OCI-LY7 (cell line): Measurements from ENCODE around the gene GSDME. TPM values are rescaled to one million over a fixed set of nuclear protein-coding genes. Genes with fewer than 3 reads are reported as not detected.

Experiments
- BruUV-seq: library from RNA; stranded (reverse); fragments of 400-500 nt; replicated peaks from 2 replicates; lab custom pipeline; 2021; lab: Mats Ljungman, UMichigan
- CTCF ChIA-PET: fragments of 300-600 bp; sonication (Branson Sonifier 250); formaldehyde crosslinking; loops from one replicate; lab custom pipeline; 2022; ENCODE audit warnings: antibody characterized with exemption; ENCODE audit not compliant: unreplicated experiment; lab: Charles Lee
- POLR2A ChIA-PET: fragments of 300-600 bp; sonication (Branson Sonifier 250); formaldehyde crosslinking; loops from one replicate; lab custom pipeline; 2022; ENCODE audit warnings: antibody characterized with exemption; lab: Charles Lee
- DNase-seq: peaks from one replicate; pipeline ENCODE4 v3.0.0-alpha.2; 2015; ENCODE audit warnings: low spot score
- H2AFZ ChIP-seq: fragments of 200-600 bp; sonication (generic), shearing (Covaris generic); 2 replicates; pipeline ENCODE4 v1.6.1; 2014; ENCODE audit warnings: mild to moderate bottlenecking, antibody characterized with exemption, low read length, moderate library complexity
- H3K27ac ChIP-seq: fragments of 200-600 bp; sonication (generic); 2 replicates; pipeline ENCODE4 v1.5.1; 2014; ENCODE audit warnings: mixed run types, low read depth, mild to moderate bottlenecking, moderate library complexity, low read length, inconsistent platforms; ENCODE audit not compliant: poor library complexity, severe bottlenecking
- H3K36me3 ChIP-seq: fragments of 200-600 bp; sonication (generic); 2 replicates; pipeline ENCODE4 v1.6.1; 2014; ENCODE audit warnings: mild to moderate bottlenecking, antibody characterized with exemption, low read length, moderate library complexity, mixed read lengths; ENCODE audit not compliant: insufficient read depth
- H3K4me1 ChIP-seq: fragments of 200-600 bp; sonication (generic); 2 replicates; pipeline ENCODE4 v1.5.1; 2014; ENCODE audit warnings: mild to moderate bottlenecking, low read length; ENCODE audit not compliant: insufficient read depth, poor library complexity, severe bottlenecking
- H3K4me2 ChIP-seq: fragments of 200-600 bp; sonication (generic); 2 replicates; pipeline ENCODE4 v1.6.1; 2014; ENCODE audit warnings: mild to moderate bottlenecking, low read length
- H3K4me3 ChIP-seq: fragments of 200-600 bp; sonication (generic); 2 replicates; pipeline ENCODE4 v1.5.1; 2014; ENCODE audit warnings: mild to moderate bottlenecking, low read depth, low read length; ENCODE audit not compliant: poor library complexity, severe bottlenecking
- H3K79me2 ChIP-seq: fragments of 200-600 bp; sonication (generic); 2 replicates; pipeline ENCODE4 v1.6.1; 2016; ENCODE audit warnings: low read depth, mild to moderate bottlenecking, low read length, moderate library complexity, mixed read lengths; ENCODE audit not compliant: insufficient read depth
- H3K9me2 ChIP-seq: fragments of 200-600 bp; sonication (generic); 2 replicates; pipeline ENCODE4 v1.6.1; 2016; ENCODE audit warnings: mild to moderate bottlenecking, low read length, mixed read lengths; ENCODE audit not compliant: insufficient read depth
- H3K9me3 ChIP-seq: fragments of 200-600 bp; sonication (generic); 2 replicates; pipeline ENCODE4 v1.6.1; 2014; ENCODE audit warnings: mild to moderate bottlenecking, mixed run types, low read length, mixed read lengths
- H4K20me1 ChIP-seq: fragments of 200-600 bp; sonication (generic); 2 replicates; pipeline ENCODE4 v1.6.1; 2014; ENCODE audit warnings: mild to moderate bottlenecking, antibody characterized with exemption, low read length, moderate library complexity, mixed read lengths; ENCODE audit not compliant: insufficient read depth
- EZH2phosphoT487 ChIP-seq: fragments of 200-600 bp; sonication (generic); IDR thresholded peaks from 2 replicates; pipeline ENCODE4 v1.6.1; 2018; ENCODE audit warnings: low read depth, borderline replicate concordance, mild to moderate bottlenecking, mixed run types, antibody characterized with exemption, low read length, moderate library complexity, mixed read lengths
- intact Hi-C: fragments of 100-400 bp; cut with micrococcal nuclease; formaldehyde crosslinking; loops from one replicate; pipeline ENCODE4 v1.10.0; 2022; ENCODE audit not compliant: unreplicated experiment
- total RNA-seq, 2 experiments: library from RNA; depleted of rRNA in 1 of 2; stranded (reverse); fragments of >200 nt in 1 of 2; shearing (Covaris generic) in 1 of 2; gene quantifications; 2 replicates each; pipeline ENCODE4 v1.2.3, GENCODE V29; 2014 to 2022
- TF ChIP-seq, protein P1 (sequence below): fragments of 200-600 bp; sonication (generic); conservative IDR thresholded peaks from 2 replicates; pipeline ENCODE4 v1.5.1; 2014; ENCODE audit warnings: mild to moderate bottlenecking, antibody characterized with exemption, low read length, moderate library complexity, mixed read lengths

The GSDME gene
- total RNA-seq, 2 experiments from 2014 or later: 33.0 to 41.7 TPM

DNA sequence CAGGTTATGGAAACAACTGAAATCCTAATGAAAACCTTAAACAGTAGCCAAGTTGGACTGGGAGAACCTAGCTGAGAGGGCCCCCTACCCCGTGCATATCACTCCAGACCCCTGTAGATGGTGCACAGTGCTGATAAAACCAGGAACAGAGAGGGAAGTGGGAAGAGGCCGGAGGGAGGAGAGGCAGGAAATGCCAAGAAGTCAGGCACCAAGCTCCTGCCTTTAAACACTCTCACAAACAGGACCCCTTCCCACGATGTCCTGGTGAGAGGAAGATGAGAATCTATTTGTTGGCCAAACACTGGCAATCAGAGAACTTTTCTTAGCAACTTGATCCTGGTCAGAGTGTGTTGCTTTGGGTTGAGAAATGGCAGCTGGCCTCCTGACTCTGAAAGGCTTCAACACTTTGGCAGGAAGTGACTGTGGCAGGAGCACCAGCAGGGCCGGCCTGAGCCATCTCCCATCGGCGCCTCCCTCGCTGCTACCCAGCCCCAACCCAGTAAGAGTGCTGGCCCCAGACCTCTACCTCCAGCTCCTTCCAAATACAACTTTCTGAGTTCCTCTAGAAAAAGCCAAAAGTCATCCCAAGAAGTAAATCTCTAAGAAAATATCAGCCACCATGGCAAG lies 39.5 kb downstream of the GSDME start:
- no peaks in the 10 kb centered on the region for H3K9me2 ChIP-seq
- H3K4me1 ChIP-seq: peaks cover 87% of the 10 kb centered on the region
- no peaks in the 10 kb centered on the region for H3K79me2 ChIP-seq
- peak overlapping the region; percentile 80 for H3K4me2 ChIP-seq
- DNase-seq: peak; percentile 51
- peak overlapping the region; percentile 93 for H3K27ac ChIP-seq
- peaks cover 5% of the 10 kb centered on the region; the same call in 1 of the 2 replicates for H3K9me3 ChIP-seq
- no peaks in the 10 kb centered on the region for H4K20me1 ChIP-seq
- BruUV-seq: no TSS peak
- POLR2A ChIA-PET: interaction anchor here (0.5 to 1.6 kb wide), 8 partner anchors 9 to 1520 kb away, joined by 3 to 4 read pairs (median 3); no protein-coding TSS in a partner anchor
- intact Hi-C loops: loop anchor here (2.0 to 5.0 kb wide), 9 partner anchors 74 to 1121 kb away; partner anchors contain the start of genes CCDC126 and OSBPL3
- peak overlapping the region; percentile 46 for H3K4me3 ChIP-seq
- no peaks in the 10 kb centered on the region for H3K36me3 ChIP-seq
- TF ChIP-seq EZH2phosphoT487: no peak
- TF ChIP-seq, protein P1, sequence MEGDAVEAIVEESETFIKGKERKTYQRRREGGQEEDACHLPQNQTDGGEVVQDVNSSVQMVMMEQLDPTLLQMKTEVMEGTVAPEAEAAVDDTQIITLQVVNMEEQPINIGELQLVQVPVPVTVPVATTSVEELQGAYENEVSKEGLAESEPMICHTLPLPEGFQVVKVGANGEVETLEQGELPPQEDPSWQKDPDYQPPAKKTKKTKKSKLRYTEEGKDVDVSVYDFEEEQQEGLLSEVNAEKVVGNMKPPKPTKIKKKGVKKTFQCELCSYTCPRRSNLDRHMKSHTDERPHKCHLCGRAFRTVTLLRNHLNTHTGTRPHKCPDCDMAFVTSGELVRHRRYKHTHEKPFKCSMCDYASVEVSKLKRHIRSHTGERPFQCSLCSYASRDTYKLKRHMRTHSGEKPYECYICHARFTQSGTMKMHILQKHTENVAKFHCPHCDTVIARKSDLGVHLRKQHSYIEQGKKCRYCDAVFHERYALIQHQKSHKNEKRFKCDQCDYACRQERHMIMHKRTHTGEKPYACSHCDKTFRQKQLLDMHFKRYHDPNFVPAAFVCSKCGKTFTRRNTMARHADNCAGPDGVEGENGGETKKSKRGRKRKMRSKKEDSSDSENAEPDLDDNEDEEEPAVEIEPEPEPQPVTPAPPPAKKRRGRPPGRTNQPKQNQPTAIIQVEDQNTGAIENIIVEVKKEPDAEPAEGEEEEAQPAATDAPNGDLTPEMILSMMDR: no peak
- CTCF ChIA-PET: no interaction called here
- no peak overlapping the region for H2AFZ ChIP-seq

DNA sequence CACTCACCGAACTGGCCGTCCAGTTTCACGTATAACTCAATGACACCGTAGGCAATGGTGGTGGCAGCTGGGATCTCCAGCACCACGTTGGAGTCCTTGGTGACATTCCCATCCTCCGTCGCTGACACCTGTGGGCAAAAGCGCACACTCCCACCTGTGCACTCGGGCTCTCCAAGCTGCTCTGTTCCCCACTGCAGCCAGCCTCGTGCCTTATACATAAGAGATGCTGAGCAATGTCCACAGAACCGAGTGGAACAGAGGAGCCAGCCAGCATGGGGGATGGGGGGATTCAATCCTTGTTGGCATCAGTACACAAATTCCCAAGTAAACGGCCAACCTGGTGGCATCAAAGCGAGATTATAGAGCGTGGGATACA lies 40.0 kb downstream of the GSDME start:
- Histone ChIP-seq H3K9me3 (peaks cover 5% of the 10 kb centered on the region; the same call in 1 of the 2 replicates), H3K36me3 (no peaks in the 10 kb centered on the region), H4K20me1 (no peaks in the 10 kb centered on the region), H3K79me2 (no peaks in the 10 kb centered on the region), H3K4me3 (peak overlapping the region; percentile 46), H3K27ac (peak overlapping the region; percentile 93), H3K4me1 (peaks cover 84% of the 10 kb centered on the region), H3K4me2 (peak overlapping the region; percentile 80), H2AFZ (no peak overlapping the region), H3K9me2 (no peaks in the 10 kb centered on the region)
- no peak for TF ChIP-seq EZH2phosphoT487
- TF ChIP-seq, protein P1: no peak
- BruUV-seq: no TSS peak
- no peak for DNase-seq
- ChIA-PET CTCF (no interaction called here), POLR2A (interaction anchor here (0.9 to 1.4 kb wide), 2 partner anchors 10 to 105 kb away, joined by 3 read pairs; no protein-coding TSS in a partner anchor)
- intact Hi-C loops: loop anchor here (5.0 kb wide), 7 partner anchors 75 to 1120 kb away; partner anchors contain the start of genes CCDC126 and OSBPL3
